Spleen (tissue), 13 donors: Measurements from ENCODE around the gene TTLL9. TPM values are rescaled to one million over a fixed set of nuclear protein-coding genes. Genes with fewer than 3 reads are reported as not detected.

Experiments used
- DNase-seq: peaks from one replicate; pipeline ENCODE4 v3.0.0-alpha.2; 2020
- H3K27ac ChIP-seq, 8 donors: fragments of 200-600 bp; sonication (generic) in 7 of 8; 1 replicate in 4 of 8; 2 replicates in 4 of 8; pipeline versions ENCODE4 v1.5.0 to v1.8.0; 2016 to 2021; ENCODE audit warnings: inconsistent platforms in 4 of 8, mild to moderate bottlenecking in 4 of 8, moderate library complexity in 1 of 8
- H3K27me3 ChIP-seq, 7 donors: fragments of 200-600 bp; sonication (generic) in 6 of 7; replicated peaks in 1 of 7; 1 replicate in 4 of 7; 2 replicates in 3 of 7; pipeline versions ENCODE4 v1.5.0 to v1.8.0; 2016 to 2021; ENCODE audit warnings: inconsistent platforms in 3 of 7, mild to moderate bottlenecking in 1 of 7
- H3K36me3 ChIP-seq, 6 donors: fragments of 200-600 bp; sonication (generic) in 5 of 6; 1 replicate in 4 of 6; 2 replicates in 2 of 6; pipeline versions ENCODE4 v1.5.0 to v1.8.0; 2016 to 2021; ENCODE audit warnings: inconsistent platforms in 2 of 6
- H3K4me1 ChIP-seq, 6 donors: fragments of 200-600 bp; sonication (generic) in 5 of 6; 1 replicate in 3 of 6; 2 replicates in 3 of 6; pipeline versions ENCODE4 v1.5.0 to v1.8.0; 2016 to 2021; ENCODE audit warnings: inconsistent platforms in 3 of 6
- H3K4me3 ChIP-seq, 8 donors: fragments of 200-600 bp; sonication (generic) in 7 of 8; 1 replicate in 4 of 8; 2 replicates in 4 of 8; pipeline versions ENCODE4 v1.5.0 to v1.8.0; 2016 to 2021; ENCODE audit warnings: inconsistent platforms in 4 of 8, mild to moderate bottlenecking in 4 of 8, moderate library complexity in 2 of 8
- H3K9me3 ChIP-seq, 8 donors: fragments of 200-600 bp; sonication (generic) in 7 of 8; 1 replicate in 4 of 8; 2 replicates in 4 of 8; pipeline versions ENCODE4 v1.5.0 to v1.8.0; 2016 to 2021; ENCODE audit warnings: inconsistent platforms in 4 of 8
- POLR2A ChIP-seq, 3 donors: fragments of 450-650 bp; IDR thresholded peaks; one replicate each; pipeline ENCODE4 v1.5.1; 2017; ENCODE audit warnings: antibody characterized with exemption in 3 of 3, mild to moderate bottlenecking in 1 of 3
- POLR2AphosphoS5 ChIP-seq, 3 donors: sonication (generic); formaldehyde crosslinking; IDR thresholded peaks; one replicate each; pipeline ENCODE4 v1.5.1; 2017; ENCODE audit warnings: antibody characterized with exemption in 3 of 3
- WGBS, 5 donors: extraction: QIAGEN DNeasy Blood & Tissue Kit in 3 of 5; methylation state at CpG; one replicate each; pipeline versions ENCODE4 v1.1.5 to v1.1.7; 2013 to 2018; 5-methylcytosine and 5-hydroxymethylcytosine counted together
- intact Hi-C: fragments of 100-400 bp; cut with DNase I; formaldehyde crosslinking; loops from one replicate; pipeline ENCODE4 v1.15.0; 2023; ENCODE audit warnings: low total_unique reads
- long read RNA-seq, 2 donors: transcript quantifications; one replicate each; lab custom pipeline, GENCODE V29; 2026
- polyA plus RNA-seq, 3 donors: library from polyadenylated mRNA; stranded (reverse); fragments of 200-250 nt; gene quantifications; one replicate each; pipeline ENCODE4 v1.2.1, GENCODE V29; 2013
- total RNA-seq, 7 donors: library from RNA; depleted of rRNA in 3 of 7; stranded (reverse); fragments of >200 nt in 3 of 7; fragmentation: NEBNext Ultra II Directional in 4 of 7; extraction: Animal tissue kit (Norgen Biotek cat#: 25700) in 4 of 7; gene quantifications; one replicate each; pipeline versions ENCODE4 v1.1.0 to v1.2.1, GENCODE V29; 2016 to 2021
- TF ChIP-seq, protein P1 (sequence below), 11 experiments: fragments of 200-600 bp in 7 of 11; fragments of 450-650 bp in 4 of 11; sonication (generic) in 4 of 11; IDR thresholded peaks in 8 of 11; conservative IDR thresholded peaks in 3 of 11; 1 replicate in 7 of 11; 2 replicates in 4 of 11; pipeline versions ENCODE4 v1.4.0 to v1.8.0; 2016 to 2021; ENCODE audit warnings: antibody characterized with exemption in 11 of 11, inconsistent platforms in 4 of 11, mild to moderate bottlenecking in 1 of 11
- donor health status: healthy with polysubstance abuse.
- donor health status: DM: no; HTN: no; CAD: no; lungs with moderate emphysema.
- donor health status: DM: no; HTN: no; CAD: no.
- donor health status: Bipolar disorder and iron deficiency.
- donor health status: healthy.
- donor health status: DM: no; HTN: no; CAD: no.
- donor health status: DM: yes; HTN: yes; CAD: no.

TTLL9 gene, protein sequence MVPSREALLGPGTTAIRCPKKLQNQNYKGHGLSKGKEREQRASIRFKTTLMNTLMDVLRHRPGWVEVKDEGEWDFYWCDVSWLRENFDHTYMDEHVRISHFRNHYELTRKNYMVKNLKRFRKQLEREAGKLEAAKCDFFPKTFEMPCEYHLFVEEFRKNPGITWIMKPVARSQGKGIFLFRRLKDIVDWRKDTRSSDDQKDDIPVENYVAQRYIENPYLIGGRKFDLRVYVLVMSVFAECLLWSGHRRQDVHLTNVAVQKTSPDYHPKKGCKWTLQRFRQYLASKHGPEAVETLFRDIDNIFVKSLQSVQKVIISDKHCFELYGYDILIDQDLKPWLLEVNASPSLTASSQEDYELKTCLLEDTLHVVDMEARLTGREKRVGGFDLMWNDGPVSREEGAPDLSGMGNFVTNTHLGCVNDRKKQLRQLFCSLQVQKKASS
- under 1 TPM; 0.23 to 0.79 (median 0.37) TPM for total RNA-seq
- under 1 TPM; 0.22 to 0.33 (median 0.30) TPM for polyA plus RNA-seq
- long read RNA-seq, donor 1, partial matches to known transcripts = 0 of 10 reads
- long read RNA-seq, donor 1, other reads (novel, unspliced or antisense) = 10 of 10 reads
- long read RNA-seq, donor 2 = 0 reads

DNA sequence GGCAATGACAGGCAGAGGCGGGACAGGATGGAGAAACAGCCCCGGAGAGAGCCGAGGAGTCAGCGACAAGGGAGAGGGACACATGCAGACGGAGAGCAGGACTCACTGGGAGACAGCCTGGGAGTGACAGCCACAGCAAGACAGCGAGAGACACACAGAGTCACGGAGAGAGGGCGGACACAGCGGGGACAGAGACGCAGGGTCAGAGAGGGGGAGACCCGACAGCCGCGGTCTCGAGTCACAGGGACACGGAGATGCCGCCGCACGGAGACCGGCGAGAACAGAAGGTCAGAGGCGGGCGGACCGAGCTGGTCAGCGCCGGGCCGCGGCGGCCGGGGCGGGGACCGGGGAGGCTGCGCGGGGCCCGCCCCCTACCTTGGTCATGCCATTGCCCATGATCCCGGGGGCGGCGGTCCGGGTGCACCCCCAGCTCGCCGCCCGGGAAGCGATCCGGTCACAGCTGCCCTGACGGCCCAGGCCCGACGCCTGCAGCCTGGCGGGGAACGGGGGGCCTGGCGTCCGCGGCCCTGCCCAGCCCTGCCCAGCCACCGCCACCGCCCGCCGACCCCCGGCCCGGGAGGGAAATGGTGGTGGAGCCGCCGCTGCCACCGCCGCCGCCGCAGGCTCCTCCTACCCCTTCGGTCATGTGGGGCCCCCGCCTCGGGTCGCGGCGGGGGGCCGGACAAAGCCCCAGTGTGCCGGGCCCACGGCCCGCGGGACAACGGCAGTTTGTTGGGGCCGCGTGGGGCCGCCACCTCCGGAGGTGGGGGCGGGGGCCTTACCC, at the start of gene TTLL9, which contains the start of gene DUSP15:
Gene TTLL9, plus strand, starts transcription at position 693 of the 784 bp plus-strand sequence. CDS start 493 bp downstream, outside the sequence.
Gene DUSP15, minus strand, starts transcription at position 586 of the 784 bp plus-strand sequence. Its CDS starts 190 bp downstream, at position 396.
- intact Hi-C loops = no loop called here
- peak; percentile 43 to 59 (median 46) for TF ChIP-seq POLR2AphosphoS5 (IDR thresholded peaks at IDR 0.05)
- TF ChIP-seq, protein P1, sequence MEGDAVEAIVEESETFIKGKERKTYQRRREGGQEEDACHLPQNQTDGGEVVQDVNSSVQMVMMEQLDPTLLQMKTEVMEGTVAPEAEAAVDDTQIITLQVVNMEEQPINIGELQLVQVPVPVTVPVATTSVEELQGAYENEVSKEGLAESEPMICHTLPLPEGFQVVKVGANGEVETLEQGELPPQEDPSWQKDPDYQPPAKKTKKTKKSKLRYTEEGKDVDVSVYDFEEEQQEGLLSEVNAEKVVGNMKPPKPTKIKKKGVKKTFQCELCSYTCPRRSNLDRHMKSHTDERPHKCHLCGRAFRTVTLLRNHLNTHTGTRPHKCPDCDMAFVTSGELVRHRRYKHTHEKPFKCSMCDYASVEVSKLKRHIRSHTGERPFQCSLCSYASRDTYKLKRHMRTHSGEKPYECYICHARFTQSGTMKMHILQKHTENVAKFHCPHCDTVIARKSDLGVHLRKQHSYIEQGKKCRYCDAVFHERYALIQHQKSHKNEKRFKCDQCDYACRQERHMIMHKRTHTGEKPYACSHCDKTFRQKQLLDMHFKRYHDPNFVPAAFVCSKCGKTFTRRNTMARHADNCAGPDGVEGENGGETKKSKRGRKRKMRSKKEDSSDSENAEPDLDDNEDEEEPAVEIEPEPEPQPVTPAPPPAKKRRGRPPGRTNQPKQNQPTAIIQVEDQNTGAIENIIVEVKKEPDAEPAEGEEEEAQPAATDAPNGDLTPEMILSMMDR (IDR thresholded peaks at IDR 0.05 in 8 of 11, conservative IDR thresholded peaks at IDR 0.05 in 3 of 11) = no peak
- peaks cover 5 to 29% (median 24%) of the 10 kb centered on the region in 6 donors for H3K4me1 ChIP-seq
- WGBS, 5 donors = 1% methylated on average over 26 to 80 of the region's 80 CpGs
- H3K9me3 ChIP-seq = no peaks in the 10 kb centered on the region
- H3K36me3 ChIP-seq = no peaks in the 10 kb centered on the region
- DNase-seq = peak; percentile 82
- H3K4me3 ChIP-seq = peak within 1 kb of the TSS; percentile 36 to 83 (median 56)
- peak within 1 kb of the TSS in 5 of 8 donors; percentile 39 to 65 (median 52) for H3K27ac ChIP-seq
- H3K27me3 ChIP-seq = peaks cover 0 to 38% (median 18%) of the 10 kb centered on the region in 7 donors

DNA sequence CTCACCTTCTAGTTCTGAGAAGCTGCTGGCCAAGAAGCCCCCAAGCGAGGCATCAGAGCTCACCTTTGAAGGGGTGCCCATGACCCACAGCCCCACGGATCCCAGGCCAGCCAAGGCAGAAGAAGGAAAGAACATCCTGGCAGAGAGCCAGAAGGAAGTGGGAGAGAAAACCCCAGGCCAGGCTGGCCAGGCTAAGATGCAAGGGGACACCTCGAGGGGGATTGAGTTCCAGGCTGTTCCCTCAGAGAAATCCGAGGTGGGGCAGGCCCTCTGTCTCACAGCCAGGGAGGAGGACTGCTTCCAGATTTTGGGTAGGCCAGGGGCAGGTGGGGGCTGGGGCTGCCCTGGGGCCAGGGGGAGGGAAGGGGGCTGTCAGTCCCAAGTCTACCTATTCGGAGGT, 49.0 kb upstream of the TTLL9 start:
- intact Hi-C loops = no loop called here
- DNase-seq = no peak
- H3K9me3 ChIP-seq = no peaks in the 10 kb centered on the region
- H3K4me3 ChIP-seq = no peak overlapping the region
- WGBS, 5 donors = 47 to 65% (median 60%) methylated on average over 4 to 5 of the region's 5 CpGs
- peaks cover 3 to 25% (median 11%) of the 10 kb centered on the region in 6 donors for H3K4me1 ChIP-seq
- no peak for TF ChIP-seq POLR2A (IDR thresholded peaks at IDR 0.05)
- TF ChIP-seq POLR2AphosphoS5 (IDR thresholded peaks at IDR 0.05) = no peak
- TF ChIP-seq, protein P1 (IDR thresholded peaks at IDR 0.05 in 8 of 11, conservative IDR thresholded peaks at IDR 0.05 in 3 of 11) = no peak
- peaks cover 0 to 6% (median 0%) of the 10 kb centered on the region in 7 donors for H3K27me3 ChIP-seq
- no peaks in the 10 kb centered on the region for H3K36me3 ChIP-seq
- H3K27ac ChIP-seq = no peak overlapping the region

DNA sequence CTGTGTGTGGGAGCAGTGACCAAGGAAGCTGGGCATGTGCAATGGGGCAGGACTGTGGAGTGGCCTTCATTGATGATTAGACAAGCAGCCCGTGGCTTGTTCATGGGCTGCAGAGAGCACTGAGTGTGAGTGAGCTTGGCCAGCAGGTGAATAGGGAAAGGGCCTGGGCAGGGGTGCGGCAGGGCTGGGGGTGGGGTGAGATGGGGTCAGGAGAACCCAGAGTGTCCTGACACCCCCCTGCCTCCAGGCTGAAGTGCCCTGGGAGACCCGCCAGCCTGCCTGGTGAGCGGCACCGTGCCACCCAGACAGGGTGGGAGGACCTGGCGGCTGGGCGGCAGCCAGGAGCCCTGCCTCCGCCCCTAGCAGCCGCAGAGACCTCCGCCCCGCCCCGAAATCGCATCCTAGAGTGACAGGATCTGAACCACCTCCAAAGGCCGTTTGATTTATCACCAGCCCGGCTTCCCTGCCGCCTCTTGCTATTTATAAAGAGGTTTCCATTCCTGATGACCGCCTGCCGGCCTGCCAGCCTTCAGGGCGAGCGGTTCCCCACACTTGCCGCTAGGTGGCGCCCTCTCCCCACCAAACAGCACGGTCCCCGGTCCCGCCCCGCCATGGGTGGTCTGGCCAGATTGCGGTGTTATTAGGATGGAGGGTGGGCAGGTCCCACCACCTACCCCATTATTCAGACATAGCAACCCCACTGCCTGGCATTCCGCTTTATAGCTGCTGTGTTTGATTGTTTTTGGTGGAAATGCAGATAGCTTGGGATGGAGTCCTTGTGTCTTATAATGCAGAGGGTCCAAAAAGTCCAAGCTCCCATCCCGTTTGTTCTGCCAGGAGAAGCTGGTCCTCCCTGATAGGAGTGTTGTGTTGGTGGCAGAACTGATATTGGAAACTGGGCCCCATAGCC, 47.8 kb upstream of the TTLL9 start:
- Histone ChIP-seq H3K27ac (peak overlapping the region in 1 of 8 donors; percentile 48), H3K36me3 (no peaks in the 10 kb centered on the region), H3K4me3 (peak overlapping the region in 1 of 8 donors; percentile 46), H3K9me3 (no peaks in the 10 kb centered on the region), H3K27me3 (peaks cover 0 to 6% (median 0%) of the 10 kb centered on the region in 7 donors), H3K4me1 (peaks cover 3 to 25% (median 11%) of the 10 kb centered on the region in 6 donors)
- intact Hi-C loops = no loop called here
- TF ChIP-seq POLR2AphosphoS5 (IDR thresholded peaks at IDR 0.05) (peak in 2 of 3 donors; percentile 53 to 63), POLR2A (IDR thresholded peaks at IDR 0.05) (no peak)
- TF ChIP-seq, protein P1 (IDR thresholded peaks at IDR 0.05 in 8 of 11, conservative IDR thresholded peaks at IDR 0.05 in 3 of 11) = peak; percentile 95 to 100 (median 99)
- DNase-seq = peak; percentile 94
- WGBS, 5 donors = 5 to 10% (median 6%) methylated on average over 23 to 29 of the region's 29 CpGs
